Endothelial cell (in vitro differentiated cells): Measurements from ENCODE around the gene PEPD. TPM values are rescaled to one million over a fixed set of nuclear protein-coding genes. Genes with fewer than 3 reads are reported as not detected.

Experiments
- DNase-seq: peaks from one replicate; pipeline ENCODE4 v3.0.0; 2021; ENCODE audit warnings: low spot score
- H3K27ac Mint-ChIP-seq: one replicate; pipeline ENCODE4 v1.8.0; 2021; ENCODE audit warnings: mixed read lengths, inconsistent platforms; ENCODE audit not compliant: unreplicated experiment
- H3K27me3 Mint-ChIP-seq: one replicate; pipeline ENCODE4 v1.8.0; 2021; ENCODE audit warnings: mild to moderate bottlenecking, moderate library complexity, mixed read lengths, inconsistent platforms; ENCODE audit not compliant: unreplicated experiment
- H3K36me3 Mint-ChIP-seq: one replicate; pipeline ENCODE4 v1.8.0; 2021; ENCODE audit warnings: mild to moderate bottlenecking, low read depth, mixed read lengths, inconsistent platforms; ENCODE audit not compliant: unreplicated experiment
- H3K4me1 Mint-ChIP-seq: one replicate; pipeline ENCODE4 v1.8.0; 2021; ENCODE audit warnings: mild to moderate bottlenecking, mixed read lengths, inconsistent platforms; ENCODE audit not compliant: unreplicated experiment
- H3K4me3 Mint-ChIP-seq: one replicate; pipeline ENCODE4 v1.8.0; 2021; ENCODE audit warnings: mild to moderate bottlenecking, mixed read lengths, inconsistent platforms; ENCODE audit not compliant: unreplicated experiment
- H3K9me3 Mint-ChIP-seq: one replicate; pipeline ENCODE4 v1.8.0; 2021; ENCODE audit warnings: mixed read lengths, inconsistent platforms; ENCODE audit not compliant: unreplicated experiment
- CTCF ChIP-seq: fragments of 200-600 bp; sonication (generic); IDR thresholded peaks from one replicate; pipeline ENCODE4 v1.5.0; 2021; ENCODE audit warnings: antibody characterized with exemption; ENCODE audit not compliant: unreplicated experiment
- total RNA-seq: library from RNA; stranded (reverse); fragmentation: NEBNext Ultra II Directional; extraction: Animal tissue kit (Norgen Biotek cat#: 25700); gene quantifications from one replicate; pipeline ENCODE4 v1.2.1, GENCODE V29; 2021; ENCODE audit not compliant: unreplicated experiment

Gene PEPD
- total RNA-seq, 1 donor from 2014 or later = 40.5 TPM

- DNase-seq = no peak
- H3K4me1 Mint-ChIP-seq = peaks cover 2% of the 10 kb centered on the region
Measured at GRCh38 chr19:33403973-33404304, 117.7 kb downstream of the PEPD start.

GRCh38 chr19:33403221-33403972 lies 118.2 kb downstream of the PEPD start:
- Mint-ChIP-seq H3K36me3 (no peaks in the 10 kb centered on the region), H3K9me3 (no peaks in the 10 kb centered on the region), H3K27ac (no peak overlapping the region), H3K4me3 (no peak overlapping the region), H3K27me3 (peaks cover 7% of the 10 kb centered on the region), H3K4me1 (peaks cover 2% of the 10 kb centered on the region)
- DNase-seq = no peak
- TF ChIP-seq CTCF = no peak

More at GRCh38 chr19:33403973-33404304, 117.7 kb downstream of the PEPD start:
- no peak overlapping the region for H3K27ac Mint-ChIP-seq
- H3K9me3 Mint-ChIP-seq = no peaks in the 10 kb centered on the region
- TF ChIP-seq CTCF = no peak
- H3K27me3 Mint-ChIP-seq = peaks cover 7% of the 10 kb centered on the region
- no peak overlapping the region for H3K4me3 Mint-ChIP-seq
- no peaks in the 10 kb centered on the region for H3K36me3 Mint-ChIP-seq

- Mint-ChIP-seq H3K36me3 (no peaks in the 10 kb centered on the region), H3K9me3 (no peaks in the 10 kb centered on the region), H3K27me3 (peaks cover 9% of the 10 kb centered on the region), H3K4me1 (peaks cover 4% of the 10 kb centered on the region), H3K4me3 (no peak overlapping the region), H3K27ac (no peak overlapping the region)
- no peak for TF ChIP-seq CTCF
- DNase-seq = no peak
Measured at GRCh38 chr19:33402421-33403220, 119.0 kb downstream of the PEPD start.

GRCh38 chr19:33401683-33402420 lies 119.7 kb downstream of the PEPD start:
- Mint-ChIP-seq H3K36me3 (no peaks in the 10 kb centered on the region), H3K4me1 (peaks cover 8% of the 10 kb centered on the region), H3K4me3 (no peak overlapping the region), H3K9me3 (no peaks in the 10 kb centered on the region), H3K27me3 (peaks cover 9% of the 10 kb centered on the region), H3K27ac (no peak overlapping the region)
- no peak for DNase-seq
- TF ChIP-seq CTCF = no peak
